DND-41 (cell line): ENCODE data around the gene FSTL1.

Experiments used
- ATAC-seq: fragments of 200-7000 bp; cut with Tn5 transposase; 3 replicates; pipeline ENCODE4 v1.9.1; 2021; ENCODE audit warnings: low read depth; ENCODE audit not compliant: insufficient read depth
- DNase-seq: peaks from one replicate; pipeline ENCODE4 v3.0.0-alpha.2; 2020
- H2AFZ ChIP-seq: 2 replicates; pipeline ENCODE4 v1.6.0; 2012; ENCODE audit warnings: low read depth, low read length
- H3K27ac ChIP-seq: 2 replicates; pipeline ENCODE4 v1.5.1; 2012; ENCODE audit warnings: low read length, inconsistent platforms
- H3K27me3 ChIP-seq: fragments of 200-600 bp; sonication (generic); 2 replicates; pipeline ENCODE4 v1.6.0; 2012; ENCODE audit warnings: low read length, mild to moderate bottlenecking, inconsistent platforms; ENCODE audit not compliant: insufficient read depth, poor library complexity
- H3K36me3 ChIP-seq: 2 replicates; pipeline ENCODE4 v1.5.1; 2012; ENCODE audit warnings: low read length, inconsistent platforms; ENCODE audit not compliant: insufficient read depth
- H3K4me1 ChIP-seq: 2 replicates; pipeline ENCODE4 v1.5.1; 2012; ENCODE audit warnings: mild to moderate bottlenecking, low read length; ENCODE audit not compliant: insufficient read depth
- H3K4me2 ChIP-seq: 2 replicates; pipeline ENCODE4 v1.6.0; 2012; ENCODE audit warnings: mild to moderate bottlenecking, moderate library complexity, low read length, inconsistent platforms; ENCODE audit not compliant: insufficient read depth
- H3K4me3 ChIP-seq, 2 experiments: fragments of 200-600 bp in 1 of 2; shearing (Covaris generic) in 1 of 2; 2 replicates each; pipeline ENCODE4 v1.5.1; 2012 to 2016; ENCODE audit warnings: inconsistent platforms in 2 of 2, low read length in 2 of 2, mild to moderate bottlenecking in 2 of 2, low read depth in 1 of 2, moderate library complexity in 1 of 2
- H3K79me2 ChIP-seq: 2 replicates; pipeline ENCODE4 v1.6.0; 2012; ENCODE audit warnings: low read length, inconsistent platforms; ENCODE audit not compliant: insufficient read depth
- H3K9ac ChIP-seq: 2 replicates; pipeline ENCODE4 v1.6.0; 2012; ENCODE audit warnings: low read depth, mild to moderate bottlenecking, inconsistent platforms, low read length, moderate library complexity
- H3K9me3 ChIP-seq: 2 replicates; pipeline ENCODE4 v1.5.1; 2012; ENCODE audit warnings: low read length, moderate library complexity, mild to moderate bottlenecking, inconsistent platforms; ENCODE audit not compliant: insufficient read depth, severe bottlenecking
- H4K20me1 ChIP-seq: 2 replicates; pipeline ENCODE4 v1.6.0; 2012; ENCODE audit warnings: low read length; ENCODE audit not compliant: insufficient read depth
- CTCF ChIP-seq: IDR thresholded peaks from 2 replicates; pipeline ENCODE4 v1.5.1; 2012; ENCODE audit warnings: borderline replicate concordance, low read length, moderate library complexity, mild to moderate bottlenecking; ENCODE audit not compliant: poor library complexity, severe bottlenecking; ENCODE audit errors: extremely low read depth
- EZH2 ChIP-seq: IDR thresholded peaks from 3 replicates; pipeline ENCODE4 v1.6.1; 2012; ENCODE audit warnings: borderline replicate concordance, low read depth, mild to moderate bottlenecking, moderate library complexity, low read length, inconsistent platforms; ENCODE audit not compliant: severe bottlenecking

FSTL1 gene

GRCh38 chr3:120399372-120399771, 51.4 kb downstream of the FSTL1 start:
- Histone ChIP-seq H3K4me1 (no peaks in the 10 kb centered on the region), H3K79me2 (no peaks in the 10 kb centered on the region), H3K4me2 (no peak overlapping the region), H3K36me3 (no peaks in the 10 kb centered on the region), H3K27ac (no peak overlapping the region), H3K9me3 (no peaks in the 10 kb centered on the region), H2AFZ (no peak overlapping the region), H4K20me1 (no peaks in the 10 kb centered on the region), H3K9ac (no peak overlapping the region), H3K4me3 (no peak overlapping the region), H3K27me3 (no peaks in the 10 kb centered on the region)
- DNase-seq (no peak), ATAC-seq (no peak)
- no peak for TF ChIP-seq CTCF
- TF ChIP-seq EZH2: no peak

GRCh38 chr3:120396469-120396868, 54.3 kb downstream of the FSTL1 start:
- H3K27me3 ChIP-seq: no peaks in the 10 kb centered on the region
- H2AFZ ChIP-seq: no peak overlapping the region
- no peaks in the 10 kb centered on the region for H3K36me3 ChIP-seq
- no peaks in the 10 kb centered on the region for H3K79me2 ChIP-seq
- no peaks in the 10 kb centered on the region for H3K4me1 ChIP-seq
- H3K9me3 ChIP-seq: no peaks in the 10 kb centered on the region
- ATAC-seq (no peak), DNase-seq (no peak)
- H4K20me1 ChIP-seq: no peaks in the 10 kb centered on the region
- H3K4me3 ChIP-seq: no peak overlapping the region
- no peak overlapping the region for H3K27ac ChIP-seq
- TF ChIP-seq EZH2 (no peak), CTCF (no peak)
- no peak overlapping the region for H3K4me2 ChIP-seq
- no peak overlapping the region for H3K9ac ChIP-seq

- no peaks in the 10 kb centered on the region for H3K79me2 ChIP-seq
- H3K36me3 ChIP-seq: no peaks in the 10 kb centered on the region
- H4K20me1 ChIP-seq: no peaks in the 10 kb centered on the region
- H3K27ac ChIP-seq: no peak overlapping the region
- H2AFZ ChIP-seq: no peak overlapping the region
- H3K4me2 ChIP-seq: no peak overlapping the region
- no peak overlapping the region for H3K4me3 ChIP-seq
- H3K9ac ChIP-seq: no peak overlapping the region
- no peaks in the 10 kb centered on the region for H3K27me3 ChIP-seq
- no peak for DNase-seq
- TF ChIP-seq EZH2 (no peak), CTCF (no peak)
- ATAC-seq: no peak
- H3K9me3 ChIP-seq: no peaks in the 10 kb centered on the region
- H3K4me1 ChIP-seq: no peaks in the 10 kb centered on the region
These were observed 56.4 kb downstream of the FSTL1 start for GRCh38 chr3:120394347-120394746.

GRCh38 chr3:120393761-120394160, 57.0 kb downstream of the FSTL1 start:
- DNase-seq (no peak), ATAC-seq (no peak)
- Histone ChIP-seq H3K4me1 (no peaks in the 10 kb centered on the region), H2AFZ (no peak overlapping the region), H3K4me3 (no peak overlapping the region), H3K4me2 (no peak overlapping the region), H3K36me3 (no peaks in the 10 kb centered on the region), H3K27ac (no peak overlapping the region), H3K79me2 (no peaks in the 10 kb centered on the region), H3K27me3 (no peaks in the 10 kb centered on the region), H3K9me3 (no peaks in the 10 kb centered on the region), H3K9ac (no peak overlapping the region), H4K20me1 (no peaks in the 10 kb centered on the region)
- TF ChIP-seq EZH2: no peak
- no peak for TF ChIP-seq CTCF
